Osteocyte (in vitro differentiated cells): Measurements from ENCODE around the gene CDH4. TPM values are rescaled to one million over a fixed set of nuclear protein-coding genes. Genes with fewer than 3 reads are reported as not detected.

ENCODE experiments used
- DNase-seq: peaks from one replicate; pipeline ENCODE4 v3.0.0; 2021; ENCODE audit warnings: mixed read lengths; ENCODE audit not compliant: unreplicated experiment; ENCODE audit errors: extremely low spot score
- H3K27ac Mint-ChIP-seq: one replicate; pipeline ENCODE4 v1.8.0; 2021; ENCODE audit warnings: mild to moderate bottlenecking, mixed read lengths; ENCODE audit not compliant: unreplicated experiment
- H3K27me3 Mint-ChIP-seq: one replicate; pipeline ENCODE4 v1.8.0; 2021; ENCODE audit warnings: mixed read lengths; ENCODE audit not compliant: unreplicated experiment
- H3K36me3 Mint-ChIP-seq: one replicate; pipeline ENCODE4 v1.8.0; 2021; ENCODE audit warnings: mixed read lengths; ENCODE audit not compliant: unreplicated experiment
- H3K4me1 Mint-ChIP-seq: one replicate; pipeline ENCODE4 v1.8.0; 2021; ENCODE audit warnings: mixed read lengths; ENCODE audit not compliant: unreplicated experiment
- H3K4me3 Mint-ChIP-seq: one replicate; pipeline ENCODE4 v1.8.0; 2021; ENCODE audit warnings: mild to moderate bottlenecking, moderate library complexity, mixed read lengths; ENCODE audit not compliant: unreplicated experiment
- H3K9me3 Mint-ChIP-seq: one replicate; pipeline ENCODE4 v1.8.0; 2021; ENCODE audit warnings: mixed read lengths; ENCODE audit not compliant: unreplicated experiment
- CTCF ChIP-seq: fragments of 200-600 bp; sonication (generic); IDR thresholded peaks from 2 replicates; pipeline ENCODE4 v1.5.0; 2021; ENCODE audit warnings: antibody characterized with exemption, mild to moderate bottlenecking, moderate library complexity
- total RNA-seq: library from RNA; stranded (reverse); gene quantifications from 2 replicates; pipeline ENCODE4 v1.2.1, GENCODE V29; 2021

CDH4 gene
- total RNA-seq, 1 donor from 2014 or later = 1.3 TPM

- peaks cover 12% of the 10 kb centered on the region for H3K9me3 Mint-ChIP-seq
- no peak for TF ChIP-seq CTCF
- no peaks in the 10 kb centered on the region for H3K36me3 Mint-ChIP-seq
- no peak overlapping the region for H3K4me3 Mint-ChIP-seq
- peaks cover 11% of the 10 kb centered on the region for H3K4me1 Mint-ChIP-seq
- H3K27me3 Mint-ChIP-seq = no peaks in the 10 kb centered on the region
- H3K27ac Mint-ChIP-seq = no peak overlapping the region
- DNase-seq = no peak
These were observed 500.5 kb downstream of the CDH4 start for GRCh38 chr20:61752576-61752975.

GRCh38 chr20:61753316-61753942 lies 501.4 kb downstream of the CDH4 start:
- DNase-seq = no peak
- Mint-ChIP-seq H3K4me3 (no peak overlapping the region), H3K9me3 (peaks cover 12% of the 10 kb centered on the region), H3K27ac (no peak overlapping the region), H3K4me1 (peaks cover 9% of the 10 kb centered on the region), H3K27me3 (no peaks in the 10 kb centered on the region), H3K36me3 (no peaks in the 10 kb centered on the region)
- TF ChIP-seq CTCF = no peak

GRCh38 chr20:61753987-61754956 lies 502.2 kb downstream of the CDH4 start:
- Mint-ChIP-seq H3K27me3 (no peaks in the 10 kb centered on the region), H3K36me3 (no peaks in the 10 kb centered on the region), H3K9me3 (peaks cover 12% of the 10 kb centered on the region), H3K27ac (no peak overlapping the region), H3K4me3 (no peak overlapping the region), H3K4me1 (peaks cover 8% of the 10 kb centered on the region)
- DNase-seq = no peak
- no peak for TF ChIP-seq CTCF

GRCh38 chr20:61754976-61755778 lies 503.1 kb downstream of the CDH4 start:
- no peak for TF ChIP-seq CTCF
- Mint-ChIP-seq H3K36me3 (no peaks in the 10 kb centered on the region), H3K4me3 (no peak overlapping the region), H3K4me1 (peaks cover 8% of the 10 kb centered on the region), H3K27ac (no peak overlapping the region), H3K27me3 (no peaks in the 10 kb centered on the region), H3K9me3 (peaks cover 7% of the 10 kb centered on the region)
- no peak for DNase-seq
